Renal cortical epithelial cell (primary cell): ENCODE measurements around the gene MCEE. TPM values are rescaled to one million over a fixed set of nuclear protein-coding genes. Genes with fewer than 3 reads are reported as not detected.
"Not testable (repeated sequence)": the region's sequence is repeated elsewhere in the genome, so short reads cannot be mapped to it uniquely, and the experiment has no call there.

Experiments
- DNase-seq: peaks from one replicate; pipeline ENCODE4 v3.0.0-alpha.2; 2011; ENCODE audit warnings: low read depth
- total RNA-seq: library from RNA; depleted of rRNA; stranded (reverse); fragments of >200 nt; gene quantifications from 2 replicates; pipeline ENCODE4 v1.2.3, GENCODE V29; 2014

MCEE gene
- total RNA-seq, 1 donor from 2014 or later = 5.5 TPM

DNA sequence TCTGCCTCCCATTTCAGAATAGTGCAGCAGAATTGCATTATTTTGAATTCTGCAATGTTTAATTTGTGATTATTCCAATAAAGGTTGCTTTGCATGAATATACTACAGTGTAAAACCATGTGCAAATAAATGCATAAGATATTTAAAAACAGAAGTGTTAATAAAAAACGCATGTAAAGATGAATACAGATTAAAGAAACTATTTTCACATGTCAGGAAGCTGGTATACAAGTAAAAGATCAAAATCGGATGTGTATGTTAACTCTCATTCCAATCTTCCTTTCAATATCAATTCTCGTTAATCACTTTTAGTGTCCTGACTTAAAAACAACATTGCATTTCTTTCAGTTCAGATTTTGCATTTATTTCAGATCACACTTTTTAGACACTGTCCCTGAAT lies 3.1 kb downstream of the MCEE start:
- DNase-seq = no peak

DNA sequence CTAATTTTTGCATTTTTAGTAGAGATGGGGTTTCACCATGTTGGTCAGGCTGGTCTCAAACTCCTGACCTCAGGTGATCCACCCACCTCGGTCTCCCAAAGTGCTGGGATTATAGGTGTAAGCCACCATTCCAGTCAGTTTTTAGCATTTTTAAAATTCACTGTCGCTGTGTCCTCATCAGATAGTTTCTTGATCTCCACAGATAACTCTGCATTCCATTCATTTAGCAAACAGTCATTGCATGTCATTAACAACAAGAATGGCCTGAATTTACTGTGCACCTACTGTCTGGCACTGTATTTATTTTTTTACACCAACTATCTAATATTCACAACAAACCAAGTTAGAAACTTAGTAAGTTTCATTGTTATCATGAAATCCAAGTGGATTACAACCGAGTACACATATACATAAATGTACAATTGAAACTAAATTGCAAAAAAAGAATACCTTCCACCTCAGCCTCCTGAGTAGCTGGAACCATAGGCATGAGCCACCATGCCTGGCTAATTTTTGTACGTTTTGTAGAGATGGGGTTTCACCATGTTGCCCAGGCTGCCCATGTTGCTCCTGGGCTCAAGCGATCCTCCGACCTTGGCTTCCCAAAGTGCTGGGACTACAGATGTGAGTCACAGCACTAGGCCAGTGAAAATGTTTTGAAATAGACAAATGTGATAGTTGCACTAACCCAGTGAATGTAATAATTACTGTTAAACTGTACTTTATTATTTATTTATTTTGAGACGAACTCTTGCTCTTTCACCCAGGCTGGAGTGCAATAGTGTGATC lies 4.3 kb downstream of the MCEE start:
- no peak for DNase-seq

- no peak for DNase-seq
Measured at GRCh38 chr2:71122387-71123298, 7.4 kb downstream of the MCEE start.

DNA sequence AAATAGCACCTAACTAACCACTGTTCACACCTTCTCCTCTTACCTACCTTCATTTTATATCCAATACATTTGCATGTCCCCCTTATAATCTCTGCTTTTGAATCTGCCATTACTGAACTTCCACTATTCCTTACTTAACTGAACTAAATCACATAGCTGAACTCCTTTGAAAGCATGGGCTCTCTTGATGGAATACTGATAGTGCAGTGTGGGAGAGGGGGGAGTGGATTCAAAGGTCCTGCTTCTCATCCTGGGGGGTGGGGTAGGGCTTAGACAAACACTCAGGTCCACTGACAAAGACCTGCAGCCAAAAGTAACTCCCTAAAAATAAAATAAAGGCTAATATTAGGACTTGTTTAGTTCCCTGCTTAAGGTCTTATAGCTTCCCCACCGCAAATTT lies 8.6 kb downstream of the MCEE start:
- no peak for DNase-seq

DNA sequence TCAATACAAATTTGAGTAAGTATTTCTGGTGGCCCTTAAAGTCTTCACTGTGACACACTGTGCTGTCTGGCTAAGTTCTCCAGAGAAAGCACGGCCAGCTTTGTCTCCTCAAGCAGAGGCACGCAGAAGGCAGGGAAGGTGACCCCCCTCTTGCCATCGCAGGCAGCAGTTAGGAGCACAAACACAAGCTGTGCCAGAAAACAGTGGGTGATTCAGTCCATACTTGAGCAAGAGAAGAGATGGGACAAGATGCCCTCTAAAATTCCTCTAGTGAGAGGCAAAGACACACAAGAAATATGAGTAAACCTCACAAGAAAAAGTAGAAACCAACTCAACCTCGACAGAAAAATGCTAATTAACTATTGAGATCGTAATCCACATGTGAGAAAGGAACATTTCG lies 9.8 kb downstream of the MCEE start:
- DNase-seq = peak; percentile 7

GRCh38 chr2:71117063-71117462 lies 13.0 kb downstream of the MCEE start:
- no peak for DNase-seq

DNA sequence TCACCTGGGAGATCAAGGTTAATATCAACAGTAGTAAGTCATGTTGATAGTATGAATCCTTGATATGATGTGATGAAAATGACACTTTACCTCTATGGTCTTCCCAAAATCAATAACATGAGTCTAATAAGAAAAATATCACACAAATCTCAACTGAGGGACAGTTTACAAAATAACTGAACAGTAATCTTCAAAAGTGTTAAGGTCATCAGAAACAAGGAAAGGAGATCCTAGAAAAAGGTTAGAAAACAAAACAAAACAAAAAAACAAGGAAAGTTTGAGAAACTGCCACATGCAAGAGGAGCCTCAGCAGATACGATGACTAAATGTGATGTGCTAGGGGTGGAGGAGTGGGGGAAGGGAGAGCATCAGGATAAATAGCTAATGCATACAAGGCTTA lies 16.2 kb downstream of the MCEE start:
- no peak for DNase-seq

DNA sequence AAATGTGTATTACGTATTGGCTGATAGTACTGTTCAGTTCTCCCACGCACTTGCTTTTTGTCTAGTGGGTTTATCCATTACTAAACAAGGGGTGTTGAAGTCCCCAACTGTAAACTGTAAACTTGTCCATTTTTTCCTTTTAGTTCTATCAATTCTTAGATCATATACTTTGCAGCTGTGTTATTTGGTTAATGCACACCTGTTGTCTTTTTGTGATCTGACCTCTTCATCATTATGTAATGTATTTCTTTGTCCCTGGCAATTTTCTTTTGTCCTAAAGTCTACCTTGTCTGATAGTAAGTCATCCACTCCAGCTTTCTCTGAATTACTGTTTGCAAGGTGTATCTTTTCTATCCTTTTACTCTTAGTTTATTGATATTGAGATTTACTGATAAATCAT lies 21.9 kb downstream of the MCEE start:
- DNase-seq = no peak

DNA sequence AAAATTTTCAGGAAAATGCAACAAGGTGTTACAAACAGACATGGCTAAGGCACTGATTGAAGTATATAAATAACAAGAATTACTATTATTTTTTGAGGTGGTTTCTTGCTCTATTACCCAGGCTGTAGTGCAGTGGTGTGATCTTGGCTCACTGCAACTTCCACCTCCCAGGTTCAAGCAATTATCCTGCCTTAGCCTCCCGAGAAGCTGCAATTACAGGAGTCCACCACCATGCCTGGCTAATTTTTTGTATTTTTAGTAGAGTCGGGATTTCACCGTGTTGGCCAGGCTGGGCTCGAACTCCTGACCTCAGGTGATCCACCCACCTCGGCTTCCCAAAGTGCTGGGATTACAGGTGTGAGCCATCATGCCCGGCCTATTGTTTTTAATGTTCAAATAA lies 23.6 kb downstream of the MCEE start:
- DNase-seq = not testable (repeated sequence)

DNA sequence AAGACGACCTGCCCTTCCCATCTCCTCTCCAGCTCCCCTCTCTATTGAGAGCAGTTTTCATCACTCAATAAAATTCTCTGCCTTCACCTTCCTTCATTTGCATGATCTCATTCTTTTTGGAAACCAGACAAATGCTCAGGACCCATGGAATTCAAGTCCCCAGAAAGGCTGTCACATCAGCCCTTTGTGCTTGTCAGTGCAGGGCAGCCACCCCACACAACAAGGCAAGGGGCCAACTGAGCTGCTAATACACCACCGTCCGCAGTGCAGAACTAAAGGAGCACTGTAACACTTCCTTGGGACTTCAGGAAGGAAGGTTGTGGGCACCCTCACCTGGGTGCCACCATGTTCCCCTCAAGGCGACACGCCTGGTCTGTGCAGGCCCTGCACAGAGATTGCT lies 26.2 kb downstream of the MCEE start:
- no peak for DNase-seq

DNA sequence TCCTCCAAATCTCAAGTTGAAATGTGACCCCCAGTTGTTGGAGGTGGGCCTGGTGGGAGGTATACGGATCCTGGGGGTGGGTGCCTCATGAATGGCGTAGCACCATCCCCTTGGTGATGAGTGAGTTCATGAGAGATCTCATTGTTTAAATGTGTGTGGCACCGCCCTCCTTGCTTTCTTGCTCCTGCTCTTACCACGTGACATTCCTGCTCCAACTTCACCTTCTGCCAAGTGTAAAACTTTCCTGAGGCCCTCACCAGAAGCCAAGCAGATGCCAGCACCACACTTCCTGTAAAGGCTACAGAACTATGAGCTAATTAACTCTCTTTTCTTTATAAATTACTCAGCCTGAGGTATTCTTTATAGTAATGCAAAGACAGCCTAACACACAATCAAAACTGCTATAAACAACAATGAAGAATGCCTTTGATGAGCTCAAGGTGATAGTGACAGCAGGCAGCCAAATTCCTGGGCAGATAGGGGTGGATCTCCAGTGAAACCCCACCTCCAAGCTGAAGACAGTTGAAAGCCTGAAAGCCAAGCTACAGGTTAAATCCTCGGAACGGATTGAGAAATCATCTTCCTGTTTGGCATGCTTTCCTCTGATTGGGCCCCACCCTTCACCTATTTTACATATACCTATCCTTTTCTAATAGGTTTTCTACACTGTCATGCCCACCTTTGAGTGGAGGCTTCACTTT lies 26.9 kb downstream of the MCEE start:
- DNase-seq = no peak

DNA sequence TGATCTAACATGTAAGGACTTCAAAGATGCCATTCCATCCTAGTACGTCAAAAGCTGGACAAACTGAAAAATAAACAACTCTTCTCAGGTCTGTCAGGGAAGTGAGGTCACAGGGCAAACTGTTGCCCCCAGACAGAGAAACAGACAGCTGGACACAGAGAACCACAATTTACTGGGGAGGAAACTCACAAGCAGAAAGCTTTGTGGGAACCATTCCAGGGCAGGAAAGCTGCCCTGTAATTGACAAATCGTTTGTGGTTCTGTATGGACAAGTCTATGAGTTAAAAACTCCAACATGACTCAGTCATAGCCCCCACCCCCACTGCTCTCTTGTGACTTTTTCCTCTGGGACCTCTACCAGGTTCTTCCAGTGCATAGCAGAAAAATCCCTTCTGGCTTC lies 28.4 kb downstream of the MCEE start:
- DNase-seq = peak; percentile 42

DNA sequence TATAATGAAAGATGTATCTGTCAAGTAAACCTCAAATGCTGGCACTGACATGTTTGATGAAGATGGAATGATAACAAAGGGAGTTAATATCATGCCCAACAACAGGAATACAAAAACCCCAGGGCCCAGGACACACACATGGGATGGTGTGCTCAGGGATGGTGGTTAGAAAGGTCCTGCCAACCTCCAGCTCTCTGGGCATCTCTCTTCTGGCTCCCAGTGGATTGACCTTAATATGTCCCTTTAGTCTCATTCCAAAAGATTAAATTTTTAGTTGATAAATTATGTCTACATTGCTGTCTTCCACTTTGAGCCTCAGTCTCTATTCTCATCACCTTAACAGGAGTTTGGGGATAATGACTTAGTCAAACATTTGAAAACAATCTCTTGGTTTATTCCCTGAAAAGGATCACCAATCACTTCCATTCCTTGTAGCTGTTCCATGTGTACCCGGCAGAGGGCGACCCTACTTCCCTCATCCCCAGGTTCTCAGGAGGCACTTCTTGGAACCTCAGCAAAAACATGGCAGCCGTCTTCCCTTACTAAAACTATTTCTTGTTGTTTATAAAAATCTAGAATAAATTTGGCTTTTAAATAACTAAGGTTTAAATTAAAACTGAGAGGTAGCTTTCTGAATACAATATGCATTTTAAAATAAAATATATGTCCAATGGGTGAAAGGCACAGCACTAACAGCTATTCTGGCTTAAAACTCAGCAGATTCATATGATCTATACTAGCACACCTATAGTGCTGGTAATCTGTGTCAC lies 29.6 kb downstream of the MCEE start:
- DNase-seq = peak; percentile 57

DNA sequence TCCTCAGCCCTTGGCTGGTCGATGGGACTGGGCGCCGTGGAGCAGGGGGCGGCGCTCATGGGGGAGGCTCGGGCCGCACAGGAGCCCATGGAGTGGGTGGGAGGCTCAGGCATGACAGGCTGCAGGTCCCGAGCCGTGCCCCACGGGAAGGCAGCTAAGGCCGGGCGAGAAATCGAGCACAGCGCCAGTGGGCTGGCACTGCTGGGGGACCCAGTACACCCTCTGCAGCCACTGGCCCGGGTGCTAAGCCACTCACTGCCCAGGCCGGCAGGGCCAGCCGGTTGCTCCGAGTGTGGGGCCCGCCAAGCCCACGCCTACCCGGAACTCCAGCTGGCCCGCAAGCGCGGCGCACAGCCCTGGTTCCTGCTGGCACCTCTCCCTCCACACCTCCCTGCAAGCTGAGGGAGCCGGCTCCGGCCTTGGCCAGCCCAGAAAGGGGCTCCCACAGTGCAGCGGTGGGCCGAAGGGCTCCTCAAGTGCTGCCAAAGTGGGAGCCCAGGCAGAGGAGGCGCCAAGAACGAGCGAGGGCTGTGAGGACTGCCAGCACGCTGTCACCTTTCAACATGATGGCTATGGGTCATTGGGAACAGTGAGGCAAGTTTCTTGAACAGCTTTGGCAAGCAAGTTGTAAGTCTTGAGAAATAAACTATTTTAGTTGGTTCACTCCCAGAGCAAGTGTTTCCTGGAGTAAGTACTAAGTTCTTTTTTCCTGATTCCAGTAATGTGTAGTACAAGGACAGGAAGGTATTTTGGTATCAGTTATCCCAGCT lies 37.4 kb downstream of the MCEE start:
- not testable (repeated sequence) for DNase-seq

DNA sequence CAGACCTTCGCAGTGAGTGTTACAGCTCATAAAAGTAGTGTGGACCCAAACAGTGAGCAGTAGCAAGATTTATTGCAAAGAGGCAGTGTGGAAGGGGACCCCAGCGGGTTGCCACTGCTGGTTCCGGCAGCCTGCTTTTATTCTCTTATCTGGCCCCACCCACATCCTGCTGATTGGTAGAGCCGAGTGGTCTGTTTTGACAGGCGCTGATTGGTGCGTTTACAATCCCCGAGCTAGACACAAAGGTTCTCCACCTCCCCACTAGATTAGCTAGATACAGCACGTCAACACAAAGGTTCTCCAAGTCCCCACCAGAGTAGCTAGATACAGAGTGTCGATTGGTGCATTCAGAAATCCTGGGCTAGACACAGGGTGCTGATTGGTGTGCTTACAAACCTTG lies 38.2 kb downstream of the MCEE start:
- not testable (repeated sequence) for DNase-seq

- DNase-seq = not testable (repeated sequence)
Measured at GRCh38 chr2:71089475-71089874, 40.6 kb downstream of the MCEE start.

DNA sequence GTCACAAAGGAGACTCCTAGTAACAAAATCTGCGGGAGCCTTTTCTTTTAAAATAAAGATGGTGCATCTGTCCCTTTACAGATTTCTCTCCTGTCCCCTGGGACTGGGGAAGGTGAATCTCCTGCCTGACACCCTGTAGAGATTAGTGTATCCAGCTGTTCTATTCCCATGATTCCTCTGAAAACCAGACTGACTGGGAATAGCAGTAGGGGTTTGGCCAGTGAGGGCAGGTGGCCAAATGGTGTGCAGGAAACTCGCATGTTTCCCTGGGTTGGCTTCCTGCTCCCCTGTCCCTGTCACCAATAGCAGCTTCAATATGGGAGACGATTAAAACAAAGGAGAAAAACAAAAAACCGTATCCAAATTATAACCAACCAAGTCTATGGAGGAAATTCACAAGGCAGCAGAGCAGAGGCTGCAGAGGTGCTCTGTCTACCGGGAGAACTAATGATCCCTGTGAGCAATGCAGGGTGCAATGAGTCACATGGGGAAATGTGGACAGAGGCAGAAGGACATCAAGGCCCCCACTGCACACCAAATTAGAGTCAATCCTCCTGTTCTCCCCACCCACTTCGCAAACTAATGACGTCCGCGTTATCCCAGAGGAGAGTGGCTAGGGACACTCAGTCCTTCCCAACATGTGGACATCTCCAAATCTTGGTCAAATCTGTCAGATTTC lies 44.6 kb downstream of the MCEE start:
- not testable (repeated sequence) for DNase-seq

DNA sequence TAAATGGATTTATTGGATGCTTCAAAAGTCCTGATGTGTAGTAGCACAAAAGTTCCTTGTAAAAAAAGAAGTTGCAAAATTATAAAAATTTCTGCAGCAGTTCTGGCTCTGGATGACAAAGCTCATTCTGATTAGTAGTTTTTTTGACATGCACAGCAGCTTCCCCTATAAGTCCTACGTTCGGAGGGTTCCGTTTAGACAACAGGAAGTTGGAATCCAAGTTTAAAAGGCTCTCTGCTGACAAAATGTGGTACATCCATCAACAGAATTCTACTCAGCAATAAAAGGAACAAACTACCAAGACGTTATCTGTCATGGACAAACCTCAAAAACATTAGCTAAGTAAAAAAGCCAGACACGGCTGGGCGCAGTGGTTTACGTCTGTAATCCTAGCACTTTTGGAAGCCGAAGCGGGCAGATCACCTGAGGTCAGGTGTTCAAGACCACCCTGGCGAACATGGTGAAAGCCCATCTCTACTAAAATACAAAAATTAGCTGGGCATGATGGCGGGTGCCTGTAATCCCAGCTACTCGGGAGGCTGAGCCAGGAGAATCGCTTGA lies 46.2 kb downstream of the MCEE start:
- not testable (repeated sequence) for DNase-seq

- DNase-seq = not testable (repeated sequence)
Measured at GRCh38 chr2:71083297-71083696, 46.7 kb downstream of the MCEE start.
